GM12878 (cell line): ENCODE measurements around the gene MAGI2. TPM values are rescaled to one million over a fixed set of nuclear protein-coding genes. Genes with fewer than 3 reads are reported as not detected.

Experiments
- ATAC-seq: fragments of 200-7000 bp; cut with Tn5 transposase; 3 replicates; pipeline ENCODE4 v1.9.1; 2020; ENCODE audit warnings: mild to moderate bottlenecking, moderate library complexity
- BruUV-seq: library from RNA; stranded (reverse); fragments of 400-500 nt; replicated peaks from 2 replicates; lab custom pipeline; 2021; lab: Mats Ljungman, UMichigan
- CTCF ChIA-PET: fragments of 300-600 bp; sonication (Branson Sonifier 250); formaldehyde crosslinking; extraction: SDS; loops from one replicate; lab custom pipeline; 2021; ENCODE audit warnings: inconsistent platforms; lab: Yijun Ruan, JAX
- POLR2A ChIA-PET: fragments of 350-600 bp; formaldehyde crosslinking; extraction: SDS; loops from one replicate; lab custom pipeline; 2021; ENCODE audit warnings: inconsistent platforms; lab: Charles Lee
- RAD21 ChIA-PET: fragments of 300-600 bp; sonication (Branson Sonifier 250); formaldehyde crosslinking; loops from one replicate; lab custom pipeline; 2023; ENCODE audit warnings: antibody characterized with exemption; ENCODE audit not compliant: unreplicated experiment; lab: Charles Lee
- SMC1A ChIA-PET: fragments of 300-600 bp; sonication (Branson Sonifier 250); formaldehyde crosslinking; loops from one replicate; lab custom pipeline; 2023; ENCODE audit not compliant: unreplicated experiment, uncharacterized antibody; lab: Charles Lee
- DNase-seq: peaks from one replicate; pipeline ENCODE4 v3.0.0-alpha.2; 2011; ENCODE audit warnings: low read depth, low spot score
- FAIRE-seq: peaks from 3 replicates; lab custom pipeline; 2011; peaks lifted over from hg19 to GRCh38; lab: Jason Lieb, UNC
- H2AFZ ChIP-seq: 2 replicates; pipeline ENCODE4 v1.6.0; 2011; ENCODE audit warnings: low read depth, low read length, control low read depth; ENCODE audit not compliant: control insufficient read depth
- H3K27ac ChIP-seq: 2 replicates; pipeline ENCODE4 v1.5.1; 2011; ENCODE audit warnings: control low read depth; ENCODE audit not compliant: control insufficient read depth, insufficient read depth
- H3K27me3 ChIP-seq, 2 experiments: replicated peaks in 1 of 2; 2 replicates each; pipeline versions ENCODE4 v1.6.0 to v1.6.1; 2011; ENCODE audit warnings: low read length in 1 of 2; ENCODE audit not compliant: control insufficient read depth in 2 of 2, insufficient read depth in 2 of 2
- H3K36me3 ChIP-seq, 2 experiments: 2 replicates each; pipeline ENCODE4 v1.5.1; 2011; ENCODE audit warnings: low read length in 1 of 2; ENCODE audit not compliant: control insufficient read depth in 2 of 2, insufficient read depth in 2 of 2
- H3K4me1 ChIP-seq: 2 replicates; pipeline ENCODE4 v1.6.1; 2011; ENCODE audit warnings: mild to moderate bottlenecking, low read length, moderate library complexity, mixed read lengths; ENCODE audit not compliant: control insufficient read depth, insufficient read depth
- H3K4me2 ChIP-seq: 2 replicates; pipeline ENCODE4 v1.6.0; 2011; ENCODE audit warnings: control low read depth; ENCODE audit not compliant: control insufficient read depth, insufficient read depth
- H3K4me3 ChIP-seq: fragments of 200-600 bp; sonication (generic); 2 replicates; pipeline ENCODE4 v1.5.1; 2016
- H3K79me2 ChIP-seq: 2 replicates; pipeline ENCODE4 v1.6.0; 2011; ENCODE audit warnings: low read length; ENCODE audit not compliant: control insufficient read depth, insufficient read depth
- H3K9ac ChIP-seq: 2 replicates; pipeline ENCODE4 v1.8.0; 2011; ENCODE audit warnings: low read length, control low read depth, mixed read lengths; ENCODE audit not compliant: control insufficient read depth, insufficient read depth
- H3K9me3 ChIP-seq: replicated peaks from 3 replicates; pipeline ENCODE4 v1.5.1; 2011; ENCODE audit warnings: mild to moderate bottlenecking, low read length; ENCODE audit not compliant: control insufficient read depth, insufficient read depth
- H4K20me1 ChIP-seq: 2 replicates; pipeline ENCODE4 v1.6.0; 2011; ENCODE audit not compliant: control insufficient read depth, insufficient read depth
- FOXK2 ChIP-seq: fragments of 450-650 bp; IDR thresholded peaks from 2 replicates; pipeline ENCODE4 v1.6.1; 2017; ENCODE audit warnings: mild to moderate bottlenecking, moderate library complexity
- NRF1 ChIP-seq: conservative IDR thresholded peaks from 2 replicates; pipeline ENCODE4 v1.6.1; 2011; ENCODE audit warnings: mild to moderate bottlenecking, low read depth, low read length, improper control_type of control experiment
- PAX5 ChIP-seq: IDR thresholded peaks from 2 replicates; pipeline ENCODE4 v1.6.1; 2011; ENCODE audit warnings: low read depth, low read length, borderline replicate concordance
- RB1 ChIP-seq: fragments of 450-650 bp; formaldehyde crosslinking; IDR thresholded peaks from 2 replicates; pipeline ENCODE4 v1.6.1; 2017; ENCODE audit warnings: mild to moderate bottlenecking, borderline replicate concordance
- REST ChIP-seq: IDR thresholded peaks from 2 replicates; pipeline ENCODE4 v1.6.1; 2012; ENCODE audit warnings: mild to moderate bottlenecking, low read depth, low read length
- SIN3A ChIP-seq: IDR thresholded peaks from 2 replicates; pipeline ENCODE4 v1.6.1; 2012; ENCODE audit warnings: low read depth, low read length, improper control_type of control experiment
- SREBF1 ChIP-seq: IDR thresholded peaks from 2 replicates; pipeline ENCODE4 v1.6.1; 2012; ENCODE audit warnings: mild to moderate bottlenecking, low read length
- in situ Hi-C: fragments of 300-500 bp; cut with MboI; formaldehyde crosslinking; loops from 9 replicates; pipeline ENCODE4 v1.14.3; 2018; ENCODE audit warnings: mixed read lengths
- intact Hi-C: fragments of 100-400 bp; cut with micrococcal nuclease; formaldehyde crosslinking; loops from one replicate; pipeline ENCODE4 v1.14.2; 2022; ENCODE audit not compliant: unreplicated experiment
- polyA plus RNA-seq, 11 experiments: library from polyadenylated mRNA; depleted of rRNA in 4 of 11; unstranded in 6 of 11; stranded (reverse) in 5 of 11; fragments of >200 nt; fragmentation: Nextera tagmentation in 4 of 11; fragmentation: Illumina TruSeq in 1 of 11; extraction: Ambion mirVana in 4 of 11; extraction: Trizol in 1 of 11; gene quantifications; 1 replicate in 1 of 11; 2 replicates in 10 of 11; pipeline versions ENCODE4 v1.2.1 to v1.2.3, GENCODE V29; 2011 to 2016; ENCODE audit warnings: inconsistent platforms in 2 of 11, missing spikeins in 2 of 11, low read depth in 1 of 11
- total RNA-seq, 4 experiments: library from RNA; depleted of rRNA in 3 of 4; stranded (reverse); fragments of >200 nt in 3 of 4; fragmentation: Illumina TruSeq in 1 of 4; extraction: Trizol in 1 of 4; gene quantifications; 2 replicates each; pipeline versions ENCODE4 v1.2.1 to v1.2.3, GENCODE V29; 2013 to 2021

The MAGI2 gene
- total and polyA plus RNA-seq, 10 of the 15 experiments (the other 5 are each of a cell fraction or from before 2014, with no cell fraction given) = 0.01 to 0.31 (median 0.05) TPM; not detected in 2

DNA sequence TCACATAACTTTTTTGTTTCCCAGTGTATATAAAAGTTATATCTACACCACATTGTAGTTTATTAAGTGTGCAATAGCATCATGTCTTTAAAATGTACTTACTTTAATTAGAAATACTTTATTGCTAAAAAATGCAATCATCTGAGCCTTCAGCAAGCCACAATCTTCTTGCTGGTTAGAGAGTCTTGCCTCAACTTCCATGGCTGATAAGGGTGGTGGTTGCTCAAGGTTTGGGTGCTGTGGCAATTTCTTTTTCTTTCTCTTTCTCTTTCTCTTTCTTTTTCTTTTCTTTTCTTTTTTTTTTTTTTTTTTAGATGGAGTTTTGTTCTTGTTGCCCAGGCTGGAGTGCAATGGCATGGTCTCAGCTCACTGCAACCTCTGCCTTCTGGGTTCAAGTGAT, 360.0 kb downstream of the MAGI2 start:
- Histone ChIP-seq H3K4me1 (no peaks in the 10 kb centered on the region), H3K79me2 (no peaks in the 10 kb centered on the region), H3K4me3 (no peak overlapping the region), H3K27ac (no peak overlapping the region)
- ChIA-PET SMC1A (no interaction called here), POLR2A (interaction anchor here (0.7 kb wide), 1 partner anchor 8 kb away, joined by 5 read pairs; no protein-coding TSS in a partner anchor), CTCF (no interaction called here)
- in situ Hi-C loops = no loop called here
- intact Hi-C loops = no loop called here
- BruUV-seq = no TSS peak
- TF ChIP-seq NRF1 (no peak), SIN3A (no peak), SREBF1 (no peak), PAX5 (no peak), RB1 (no peak), REST (no peak), FOXK2 (no peak)
- TF ChIP-seq, all 136 proteins: peak for 0
- Histone ChIP-seq H3K4me2 (no peak overlapping the region), H3K27me3 (no peaks in the 10 kb centered on the region), H3K36me3 (no peaks in the 10 kb centered on the region), H3K9ac (no peak overlapping the region), H2AFZ (no peak overlapping the region), H3K9me3 (no peaks in the 10 kb centered on the region), H4K20me1 (no peaks in the 10 kb centered on the region)
- RAD21 ChIA-PET = no interaction called here
- ATAC-seq (no peak), DNase-seq (no peak), FAIRE-seq (no peak)
